Measurements from ENCODE around the gene FMO2.
A peak's percentile ranks its signal among the peaks of the same experiment; 100 is the strongest.

The FMO2 gene

DNA sequence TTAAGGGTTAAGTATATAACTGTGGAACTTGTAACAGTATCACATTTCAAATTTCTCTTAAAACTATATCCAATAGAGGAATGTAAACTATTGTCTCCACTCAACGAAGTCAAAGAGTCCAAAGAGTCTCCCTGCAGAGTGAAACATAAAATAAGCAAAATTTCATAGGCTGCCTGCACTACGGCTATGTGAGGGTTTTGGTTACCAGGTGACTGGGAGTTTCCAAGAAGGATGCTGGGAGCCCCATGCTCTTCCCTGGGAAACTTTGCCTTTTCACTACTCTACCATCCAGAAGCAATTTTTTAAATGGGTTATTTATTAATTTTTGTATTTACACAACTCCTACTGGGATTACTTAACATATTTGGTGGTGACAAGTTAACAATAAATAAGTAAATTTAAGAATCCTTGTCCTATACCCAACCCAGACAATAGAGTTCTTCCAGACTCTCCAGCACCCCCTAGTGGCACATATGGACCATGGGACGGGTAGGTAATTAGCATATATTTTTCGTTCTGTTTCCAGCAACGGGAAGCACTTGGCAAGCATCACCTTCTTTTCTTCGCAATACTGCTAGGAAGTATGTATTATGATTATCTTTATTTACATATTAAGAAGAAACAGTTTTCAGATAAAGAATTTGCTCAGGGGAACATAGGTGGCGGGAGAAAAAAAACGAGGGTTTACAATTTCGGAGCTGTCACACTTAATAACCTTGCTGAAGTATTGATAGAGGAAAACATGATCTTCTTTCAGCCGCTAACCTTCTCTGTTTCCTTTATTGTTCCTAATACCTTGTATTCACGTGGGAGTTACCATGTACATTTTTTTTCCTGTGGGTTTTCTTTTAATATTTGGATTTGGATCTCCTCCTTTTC, 3.5 kb downstream of the FMO2 start:
- TF ChIP-seq, protein P1, sequence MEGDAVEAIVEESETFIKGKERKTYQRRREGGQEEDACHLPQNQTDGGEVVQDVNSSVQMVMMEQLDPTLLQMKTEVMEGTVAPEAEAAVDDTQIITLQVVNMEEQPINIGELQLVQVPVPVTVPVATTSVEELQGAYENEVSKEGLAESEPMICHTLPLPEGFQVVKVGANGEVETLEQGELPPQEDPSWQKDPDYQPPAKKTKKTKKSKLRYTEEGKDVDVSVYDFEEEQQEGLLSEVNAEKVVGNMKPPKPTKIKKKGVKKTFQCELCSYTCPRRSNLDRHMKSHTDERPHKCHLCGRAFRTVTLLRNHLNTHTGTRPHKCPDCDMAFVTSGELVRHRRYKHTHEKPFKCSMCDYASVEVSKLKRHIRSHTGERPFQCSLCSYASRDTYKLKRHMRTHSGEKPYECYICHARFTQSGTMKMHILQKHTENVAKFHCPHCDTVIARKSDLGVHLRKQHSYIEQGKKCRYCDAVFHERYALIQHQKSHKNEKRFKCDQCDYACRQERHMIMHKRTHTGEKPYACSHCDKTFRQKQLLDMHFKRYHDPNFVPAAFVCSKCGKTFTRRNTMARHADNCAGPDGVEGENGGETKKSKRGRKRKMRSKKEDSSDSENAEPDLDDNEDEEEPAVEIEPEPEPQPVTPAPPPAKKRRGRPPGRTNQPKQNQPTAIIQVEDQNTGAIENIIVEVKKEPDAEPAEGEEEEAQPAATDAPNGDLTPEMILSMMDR (IDR thresholded peaks at IDR 0.05; ENCODE audit: insufficient read depth, low read depth, low read length, missing control alignments): peak; percentile 92
- peak; percentile 75 for DNase-seq (ENCODE audit: low read depth)

GRCh38 chr1:171191992-171192391, 6.9 kb downstream of the FMO2 start:
- DNase-seq (ENCODE audit: low read depth): peak; percentile 9
- no peak overlapping the region for H3K4me3 ChIP-seq (ENCODE audit: low read length)
- TF ChIP-seq, protein P1 (IDR thresholded peaks at IDR 0.05; ENCODE audit: insufficient read depth, low read depth, low read length, missing control alignments): no peak

More for the DNA sequence above, 3.5 kb downstream of the FMO2 start:
- no peak overlapping the region for H3K4me3 ChIP-seq (ENCODE audit: low read length)

- TF ChIP-seq, protein P1 (IDR thresholded peaks at IDR 0.05; ENCODE audit: insufficient read depth, low read depth, low read length, missing control alignments): no peak
- no peak overlapping the region for H3K4me3 ChIP-seq (ENCODE audit: low read length)
These were observed 10.7 kb downstream of the FMO2 start for GRCh38 chr1:171195767-171196166.

DNA sequence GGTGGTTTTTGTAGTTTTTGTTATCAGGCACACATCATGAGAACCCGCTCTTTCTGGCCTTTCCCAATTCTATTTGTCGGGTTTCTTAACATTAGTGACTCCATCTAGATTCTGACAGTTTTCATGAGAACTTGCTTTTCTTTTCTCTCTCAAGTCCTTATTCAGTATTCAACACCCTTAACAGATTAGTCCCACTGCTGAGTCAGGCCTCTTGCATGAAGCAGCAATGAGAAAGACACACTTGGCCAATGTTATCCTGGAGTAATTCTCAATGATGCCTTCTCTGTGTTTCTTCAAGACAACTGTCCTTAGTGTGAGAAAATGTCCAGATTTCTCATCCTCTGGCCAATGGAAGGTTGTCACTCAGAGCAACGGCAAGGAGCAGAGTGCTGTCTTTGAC, 11.3 kb downstream of the FMO2 start:
- DNase-seq (ENCODE audit: low read depth): peak; percentile 10
- TF ChIP-seq, protein P1 (IDR thresholded peaks at IDR 0.05; ENCODE audit: insufficient read depth, low read depth, low read length, missing control alignments): no peak
- no peak overlapping the region for H3K4me3 ChIP-seq (ENCODE audit: low read length)

More at GRCh38 chr1:171195767-171196166, 10.7 kb downstream of the FMO2 start:
- DNase-seq (ENCODE audit: low read depth): no peak

GRCh38 chr1:171198081-171198480, 13.0 kb downstream of the FMO2 start:
- TF ChIP-seq, protein P1 (IDR thresholded peaks at IDR 0.05; ENCODE audit: insufficient read depth, low read depth, low read length, missing control alignments): no peak
- DNase-seq (ENCODE audit: low read depth): no peak
- H3K4me3 ChIP-seq (ENCODE audit: low read length): no peak overlapping the region

- DNase-seq (ENCODE audit: low read depth): no peak
- TF ChIP-seq, protein P1 (IDR thresholded peaks at IDR 0.05; ENCODE audit: insufficient read depth, low read depth, low read length, missing control alignments): no peak
- no peak overlapping the region for H3K4me3 ChIP-seq (ENCODE audit: low read length)
These were observed 19.2 kb downstream of the FMO2 start for GRCh38 chr1:171204296-171204695.

Data from epithelial cell of esophagus (primary cell).